ENCODE data around the gene SRRM2.

- TF ChIP-seq EP300 (IDR thresholded peaks at IDR 0.05) = no peak
- TF ChIP-seq CTCF (IDR thresholded peaks at IDR 0.05) = peak in 1 of 4 experiments; percentile 17
- peak; percentile 98 for TF ChIP-seq POLR2A (IDR thresholded peaks at IDR 0.05)
- peak; percentile 96 for TF ChIP-seq POLR2AphosphoS5 (IDR thresholded peaks at IDR 0.05)
Measured at GRCh38 chr16:2752035-2752849, at the start of gene SRRM2.
